ENCODE results near the gene RARB. TPM values are rescaled to one million over a fixed set of nuclear protein-coding genes. Genes with fewer than 3 reads are reported as not detected.

RARB gene
- total RNA-seq, 1 experiment from 2014 or later = not detected

- TF ChIP-seq CTCF (IDR thresholded peaks at IDR 0.05; ENCODE audit: unreplicated experiment) = no peak
- Mint-ChIP-seq H3K9me3 (ENCODE audit: unreplicated experiment) (peaks cover 4% of the 10 kb centered on the region), H3K4me1 (ENCODE audit: insufficient read depth, unreplicated experiment) (no peaks in the 10 kb centered on the region), H3K36me3 (ENCODE audit: insufficient read depth, unreplicated experiment) (no peaks in the 10 kb centered on the region), H3K27me3 (ENCODE audit: insufficient read depth, unreplicated experiment) (no peaks in the 10 kb centered on the region), H3K4me3 (ENCODE audit: unreplicated experiment) (no peak overlapping the region), H3K27ac (ENCODE audit: low read depth, unreplicated experiment) (no peak overlapping the region)
- no peak for DNase-seq (ENCODE audit: unreplicated experiment)
- CTCF ChIA-PET = no interaction called here
- intact Hi-C loops (cut with micrococcal nuclease) = no loop called here
- POLR2A ChIA-PET = interaction anchor here (0.8 kb wide), 1 partner anchor 15 kb away, joined by 3 read pairs; no protein-coding TSS in a partner anchor
- BruUV-seq (replicated peaks) = no TSS peak
Observed at GRCh38 chr3:25403968-25404367, 24.1 kb upstream of the RARB start.

- no peak overlapping the region for H3K4me3 Mint-ChIP-seq (ENCODE audit: unreplicated experiment)
- peaks cover 4% of the 10 kb centered on the region for H3K9me3 Mint-ChIP-seq (ENCODE audit: unreplicated experiment)
- no peaks in the 10 kb centered on the region for H3K36me3 Mint-ChIP-seq (ENCODE audit: insufficient read depth, unreplicated experiment)
- DNase-seq (ENCODE audit: unreplicated experiment) = no peak
- no peak for TF ChIP-seq CTCF (IDR thresholded peaks at IDR 0.05; ENCODE audit: unreplicated experiment)
- ChIA-PET POLR2A (no interaction called here), CTCF (no interaction called here)
- intact Hi-C loops (cut with micrococcal nuclease) = no loop called here
- H3K27me3 Mint-ChIP-seq (ENCODE audit: insufficient read depth, unreplicated experiment) = no peaks in the 10 kb centered on the region
- no peaks in the 10 kb centered on the region for H3K4me1 Mint-ChIP-seq (ENCODE audit: insufficient read depth, unreplicated experiment)
- H3K27ac Mint-ChIP-seq (ENCODE audit: low read depth, unreplicated experiment) = no peak overlapping the region
- no TSS peak for BruUV-seq (replicated peaks)
Observed at GRCh38 chr3:25404569-25404968, 23.5 kb upstream of the RARB start.

GRCh38 chr3:25405335-25405734 is 22.7 kb upstream of the RARB start:
- Mint-ChIP-seq H3K36me3 (ENCODE audit: insufficient read depth, unreplicated experiment) (no peaks in the 10 kb centered on the region), H3K27me3 (ENCODE audit: insufficient read depth, unreplicated experiment) (no peaks in the 10 kb centered on the region), H3K4me1 (ENCODE audit: insufficient read depth, unreplicated experiment) (no peaks in the 10 kb centered on the region), H3K4me3 (ENCODE audit: unreplicated experiment) (no peak overlapping the region), H3K9me3 (ENCODE audit: unreplicated experiment) (peaks cover 4% of the 10 kb centered on the region), H3K27ac (ENCODE audit: low read depth, unreplicated experiment) (no peak overlapping the region)
- TF ChIP-seq CTCF (IDR thresholded peaks at IDR 0.05; ENCODE audit: unreplicated experiment) = no peak
- intact Hi-C loops (cut with micrococcal nuclease) = no loop called here
- POLR2A ChIA-PET = no interaction called here
- CTCF ChIA-PET = no interaction called here
- BruUV-seq (replicated peaks) = no TSS peak
- DNase-seq (ENCODE audit: unreplicated experiment) = no peak

GRCh38 chr3:25410703-25411102 is 17.4 kb upstream of the RARB start:
- POLR2A ChIA-PET = no interaction called here
- TF ChIP-seq CTCF (IDR thresholded peaks at IDR 0.05; ENCODE audit: unreplicated experiment) = no peak
- H3K4me3 Mint-ChIP-seq (ENCODE audit: unreplicated experiment) = no peak overlapping the region
- H3K36me3 Mint-ChIP-seq (ENCODE audit: insufficient read depth, unreplicated experiment) = no peaks in the 10 kb centered on the region
- no peaks in the 10 kb centered on the region for H3K9me3 Mint-ChIP-seq (ENCODE audit: unreplicated experiment)
- no peak overlapping the region for H3K27ac Mint-ChIP-seq (ENCODE audit: low read depth, unreplicated experiment)
- no peak for DNase-seq (ENCODE audit: unreplicated experiment)
- CTCF ChIA-PET = no interaction called here
- H3K27me3 Mint-ChIP-seq (ENCODE audit: insufficient read depth, unreplicated experiment) = no peaks in the 10 kb centered on the region
- no TSS peak for BruUV-seq (replicated peaks)
- intact Hi-C loops (cut with micrococcal nuclease) = no loop called here
- no peaks in the 10 kb centered on the region for H3K4me1 Mint-ChIP-seq (ENCODE audit: insufficient read depth, unreplicated experiment)
